IMR-90 (cell line): ENCODE data around the gene VWA8. TPM values are rescaled to one million over a fixed set of nuclear protein-coding genes. Genes with fewer than 3 reads are reported as not detected.

Experiments
- ATAC-seq: fragments of 200-7000 bp; cut with Tn5 transposase; 2 replicates; pipeline ENCODE4 v1.9.1; 2020; ENCODE audit warnings: low read depth, mild to moderate bottlenecking, moderate library complexity
- BruUV-seq: library from RNA; stranded (reverse); fragments of 400-500 nt; replicated peaks from 2 replicates; lab custom pipeline; 2021; lab: Mats Ljungman, UMichigan
- CTCF ChIA-PET: fragments of 300-600 bp; formaldehyde crosslinking; extraction: SDS; loops from one replicate; lab custom pipeline; 2021; ENCODE audit warnings: antibody characterized with exemption; lab: Yijun Ruan, JAX
- POLR2A ChIA-PET: fragments of 300-600 bp; sonication (Branson Sonifier 250); formaldehyde crosslinking; loops from one replicate; lab custom pipeline; 2022; ENCODE audit warnings: antibody characterized with exemption; ENCODE audit not compliant: unreplicated experiment; lab: Charles Lee
- DNase-seq: peaks from one replicate; pipeline ENCODE4 v3.0.0; 2013
- H2AFZ ChIP-seq: replicated peaks from 2 replicates; pipeline ENCODE3; 2013; ENCODE audit warnings: low read length, mild to moderate bottlenecking; ENCODE audit not compliant: poor library complexity
- H2AK5ac ChIP-seq: 2 replicates; pipeline ENCODE4 v1.6.1; 2013; ENCODE audit warnings: low read depth, low read length, inconsistent platforms
- H2AK9ac ChIP-seq: replicated peaks from 2 replicates; pipeline ENCODE3; 2013; ENCODE audit warnings: mild to moderate bottlenecking, low read depth, low read length, moderate library complexity; ENCODE audit not compliant: poor library complexity
- H2BK120ac ChIP-seq: 2 replicates; pipeline ENCODE4 v1.6.1; 2013; ENCODE audit warnings: low read depth, low read length, inconsistent platforms
- H2BK15ac ChIP-seq: 3 replicates; pipeline ENCODE4 v1.6.1; 2013; ENCODE audit warnings: low read depth, low read length, inconsistent platforms
- H2BK20ac ChIP-seq: 2 replicates; pipeline ENCODE4 v1.6.1; 2013; ENCODE audit warnings: low read depth, mild to moderate bottlenecking, inconsistent platforms, low read length, moderate library complexity
- H2BK5ac ChIP-seq: 2 replicates; pipeline ENCODE4 v1.6.1; 2013; ENCODE audit warnings: mild to moderate bottlenecking, low read depth, low read length, inconsistent platforms; ENCODE audit not compliant: poor library complexity, severe bottlenecking
- H3K14ac ChIP-seq: replicated peaks from 2 replicates; pipeline ENCODE4 v1.6.1; 2013; ENCODE audit warnings: low read depth, low read length, inconsistent platforms
- H3K18ac ChIP-seq: 2 replicates; pipeline ENCODE4 v1.6.1; 2013; ENCODE audit warnings: low read depth, low read length, control low read depth
- H3K23ac ChIP-seq: 2 replicates; pipeline ENCODE4 v1.6.1; 2013; ENCODE audit warnings: low read depth, low read length, inconsistent platforms
- H3K27ac ChIP-seq: 2 replicates; pipeline ENCODE4 v1.5.1; 2013; ENCODE audit warnings: mild to moderate bottlenecking, control low read depth, low read length; ENCODE audit not compliant: insufficient read depth
- H3K27me3 ChIP-seq: 2 replicates; pipeline ENCODE4 v1.6.1; 2013; ENCODE audit warnings: low read length; ENCODE audit not compliant: control insufficient read depth, insufficient read depth
- H3K36me3 ChIP-seq: 2 replicates; pipeline ENCODE4 v1.6.1; 2013; ENCODE audit warnings: low read length, mixed read lengths; ENCODE audit not compliant: control insufficient read depth, insufficient read depth
- H3K4ac ChIP-seq: 2 replicates; pipeline ENCODE4 v1.6.1; 2013; ENCODE audit warnings: low read depth, low read length, inconsistent platforms
- H3K4me1 ChIP-seq: 2 replicates; pipeline ENCODE4 v1.6.1; 2013; ENCODE audit warnings: low read length, mixed read lengths; ENCODE audit not compliant: control insufficient read depth, insufficient read depth
- H3K4me2 ChIP-seq: 2 replicates; pipeline ENCODE4 v1.6.1; 2013; ENCODE audit warnings: low read depth, mild to moderate bottlenecking, control low read depth, low read length, moderate library complexity
- H3K4me3 ChIP-seq: 2 replicates; pipeline ENCODE4 v1.5.1; 2013; ENCODE audit warnings: low read depth, mild to moderate bottlenecking, control low read depth, low read length, moderate library complexity; ENCODE audit not compliant: insufficient read depth
- H3K56ac ChIP-seq: 2 replicates; pipeline ENCODE4 v1.6.1; 2013; ENCODE audit warnings: low read length, inconsistent platforms; ENCODE audit not compliant: insufficient read depth; ENCODE audit errors: extremely low read depth
- H3K79me1 ChIP-seq, 2 experiments: 2 replicates each; pipeline ENCODE4 v1.6.1; 2013; ENCODE audit warnings: low read length in 2 of 2, inconsistent platforms in 1 of 2, low read depth in 1 of 2
- H3K9ac ChIP-seq: 2 replicates; pipeline ENCODE4 v1.6.1; 2013; ENCODE audit warnings: low read depth, low read length, control low read depth
- H3K9me1 ChIP-seq: 2 replicates; pipeline ENCODE4 v1.6.1; 2013; ENCODE audit warnings: low read length, inconsistent platforms; ENCODE audit not compliant: insufficient read depth
- H3K9me3 ChIP-seq: 2 replicates; pipeline ENCODE4 v1.6.1; 2013; ENCODE audit warnings: low read length; ENCODE audit not compliant: control insufficient read depth, insufficient read depth
- H4K20me1 ChIP-seq: 2 replicates; pipeline ENCODE4 v1.6.1; 2013; ENCODE audit warnings: low read length, inconsistent platforms; ENCODE audit not compliant: insufficient read depth
- H4K5ac ChIP-seq: 2 replicates; pipeline ENCODE4 v1.6.1; 2013; ENCODE audit warnings: mild to moderate bottlenecking, low read depth, low read length, control low read depth
- H4K8ac ChIP-seq, 2 experiments: 2 replicates each; pipeline ENCODE4 v1.6.1; 2013; ENCODE audit warnings: low read depth in 2 of 2, low read length in 2 of 2, control low read depth in 1 of 2, inconsistent platforms in 1 of 2
- H4K91ac ChIP-seq: 2 replicates; pipeline ENCODE4 v1.6.1; 2013; ENCODE audit warnings: low read depth, low read length, inconsistent platforms; ENCODE audit not compliant: insufficient read depth
- BHLHE40 ChIP-seq: fragments of 150-350 bp; IDR thresholded peaks from 2 replicates; pipeline ENCODE4 v1.6.1; 2016; ENCODE audit warnings: mild to moderate bottlenecking, low read depth, low read length
- MAFK ChIP-seq: IDR thresholded peaks from 2 replicates; pipeline ENCODE4 v1.6.1; 2012; ENCODE audit warnings: low read depth, low read length, improper control_type of control experiment
- POLR2A ChIP-seq: IDR thresholded peaks from 2 replicates; pipeline ENCODE4 v1.6.1; 2012; ENCODE audit warnings: mild to moderate bottlenecking, low read depth, low read length
- WGBS, 2 experiments: methylation state at CpG; one replicate each; pipeline versions ENCODE4 v1.1.5 to v1.1.7; 2013; ENCODE audit warnings: missing lambda C conversion rate in 2 of 2; ENCODE audit not compliant: insufficient read length in 1 of 2; ENCODE audit errors: extremely low coverage in 2 of 2; 5-methylcytosine and 5-hydroxymethylcytosine counted together
- dilution Hi-C: fragments of 300-500 bp; cut with HindIII; formaldehyde crosslinking; loops from one replicate; pipeline ENCODE4 v1.14.3; 2018; ENCODE audit warnings: low sequenced_read_pairs; ENCODE audit not compliant: unreplicated experiment
- in situ Hi-C: fragments of 300-500 bp; cut with MboI; formaldehyde crosslinking; loops from 3 replicates; pipeline ENCODE4 v1.14.3; 2019; ENCODE audit warnings: low sequenced_read_pairs, inconsistent platforms, mixed read lengths
- intact Hi-C: fragments of 100-400 bp; cut with micrococcal nuclease; formaldehyde crosslinking; loops from 2 replicates; pipeline ENCODE4 v1.10.0; 2022
- polyA plus RNA-seq, 3 experiments: library from polyadenylated mRNA; depleted of rRNA; stranded (reverse); fragments of >200 nt; gene quantifications; 2 replicates each; pipeline ENCODE4 v1.2.3, GENCODE V29; 2012; ENCODE audit warnings: low replicate concordance in 1 of 3
- total RNA-seq: library from RNA; depleted of rRNA; stranded (reverse); fragments of >200 nt; gene quantifications from 2 replicates; pipeline ENCODE4 v1.2.3, GENCODE V29; 2012

Gene VWA8
- total and polyA plus RNA-seq, 2 of the 4 experiments (the other 2 are of a cell fraction) = 5.9 to 18.3 TPM

- no peak for ATAC-seq
- H3K14ac ChIP-seq = no peak overlapping the region
- peak; percentile 17 for DNase-seq
- no peak overlapping the region for H3K4me2 ChIP-seq
- in situ Hi-C loops (no loop called here), dilution Hi-C loops (no loop called here), intact Hi-C loops (loop anchor here (10.0 kb wide), 1 partner anchor 276 kb away; no protein-coding TSS in a partner anchor)
- no peak overlapping the region for H4K91ac ChIP-seq
- H3K4ac ChIP-seq = no peak overlapping the region
- peaks cover 9% of the 10 kb centered on the region; the same call in 1 of the 2 replicates for H4K20me1 ChIP-seq
- WGBS, 2 experiments = no CpG with 5 or more reads among the region's 5 CpGs
- no peak overlapping the region for H4K8ac ChIP-seq
- CTCF ChIA-PET = interaction anchor here (0.6 kb wide), 1 partner anchor 212 kb away, joined by 3 read pairs; no protein-coding TSS in a partner anchor
- H3K4me1 ChIP-seq = peaks cover 5% of the 10 kb centered on the region; the same call in 1 of the 2 replicates
- H2AFZ ChIP-seq = no peak overlapping the region
- no peaks in the 10 kb centered on the region for H3K27me3 ChIP-seq
- H4K5ac ChIP-seq = no peak overlapping the region
- H2BK20ac ChIP-seq = no peak overlapping the region
- H2BK5ac ChIP-seq = no peak overlapping the region
- no peak overlapping the region for H2BK15ac ChIP-seq
- H3K79me1 ChIP-seq = peaks cover 15 to 30% of the 10 kb centered on the region in 2 experiments
- no peak overlapping the region for H3K27ac ChIP-seq
- H3K9ac ChIP-seq = no peak overlapping the region
- H2BK120ac ChIP-seq = no peak overlapping the region
- TF ChIP-seq MAFK (no peak), POLR2A (no peak), BHLHE40 (no peak)
- H2AK9ac ChIP-seq = no peak overlapping the region
- no peak overlapping the region for H3K18ac ChIP-seq
- H3K9me1 ChIP-seq = 0 out of 2 replicates have a peak, but pooled peaks cover 7% of the 10 kb centered on the region
- H3K56ac ChIP-seq = no peak overlapping the region
- H3K23ac ChIP-seq = no peak overlapping the region
- no peak overlapping the region for H2AK5ac ChIP-seq
- BruUV-seq = no TSS peak
- POLR2A ChIA-PET = no interaction called here
- peaks cover 2% of the 10 kb centered on the region; the same call in 1 of the 2 replicates for H3K36me3 ChIP-seq
- H3K4me3 ChIP-seq = no peak overlapping the region
- no peaks in the 10 kb centered on the region for H3K9me3 ChIP-seq
Measured at GRCh38 chr13:41941174-41941573, 19.7 kb downstream of the VWA8 start.
